AG09309 (cell line): ENCODE data around the gene GSN.

Source experiments
- DNase-seq: peaks from one replicate; pipeline ENCODE4 v3.0.0-alpha.2; 2010; ENCODE audit warnings: low read depth
- H3K4me3 ChIP-seq: 2 replicates; pipeline ENCODE4 v1.5.1; 2011; ENCODE audit warnings: mild to moderate bottlenecking, low read depth, low read length, moderate library complexity; ENCODE audit not compliant: control insufficient read depth
- CTCF ChIP-seq: IDR thresholded peaks from 2 replicates; pipeline ENCODE4 v1.5.1; 2011; ENCODE audit warnings: mild to moderate bottlenecking, low read depth, low read length, inconsistent platforms; ENCODE audit not compliant: insufficient read depth, control insufficient read depth; ENCODE audit errors: missing control alignments

Gene GSN

DNA sequence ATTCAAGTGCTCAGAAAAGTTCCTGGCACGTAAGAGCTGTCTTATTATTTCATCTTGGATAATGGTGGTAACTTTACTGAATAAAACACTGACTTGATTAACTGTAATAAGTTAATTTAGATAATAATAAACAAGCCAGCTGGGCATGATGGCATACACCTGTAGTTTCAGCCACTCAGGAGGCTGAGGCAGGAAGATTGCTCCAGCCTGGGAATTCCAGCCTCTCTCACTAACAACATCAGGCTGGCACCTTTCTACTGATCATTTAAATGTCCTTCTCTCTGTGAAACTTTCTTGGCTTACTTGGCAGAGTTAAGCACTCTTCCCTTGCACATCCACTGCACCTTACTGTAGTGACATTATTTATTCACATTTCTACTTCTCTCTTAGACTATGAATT is 82.1 kb downstream of the GSN start:
- DNase-seq = no peak
- H3K4me3 ChIP-seq = no peak overlapping the region
- TF ChIP-seq CTCF = no peak

GRCh38 chr9:121350993-121351561 is 83.1 kb downstream of the GSN start:
- no peak overlapping the region for H3K4me3 ChIP-seq
- no peak for TF ChIP-seq CTCF
- peak; percentile 84 for DNase-seq

DNA sequence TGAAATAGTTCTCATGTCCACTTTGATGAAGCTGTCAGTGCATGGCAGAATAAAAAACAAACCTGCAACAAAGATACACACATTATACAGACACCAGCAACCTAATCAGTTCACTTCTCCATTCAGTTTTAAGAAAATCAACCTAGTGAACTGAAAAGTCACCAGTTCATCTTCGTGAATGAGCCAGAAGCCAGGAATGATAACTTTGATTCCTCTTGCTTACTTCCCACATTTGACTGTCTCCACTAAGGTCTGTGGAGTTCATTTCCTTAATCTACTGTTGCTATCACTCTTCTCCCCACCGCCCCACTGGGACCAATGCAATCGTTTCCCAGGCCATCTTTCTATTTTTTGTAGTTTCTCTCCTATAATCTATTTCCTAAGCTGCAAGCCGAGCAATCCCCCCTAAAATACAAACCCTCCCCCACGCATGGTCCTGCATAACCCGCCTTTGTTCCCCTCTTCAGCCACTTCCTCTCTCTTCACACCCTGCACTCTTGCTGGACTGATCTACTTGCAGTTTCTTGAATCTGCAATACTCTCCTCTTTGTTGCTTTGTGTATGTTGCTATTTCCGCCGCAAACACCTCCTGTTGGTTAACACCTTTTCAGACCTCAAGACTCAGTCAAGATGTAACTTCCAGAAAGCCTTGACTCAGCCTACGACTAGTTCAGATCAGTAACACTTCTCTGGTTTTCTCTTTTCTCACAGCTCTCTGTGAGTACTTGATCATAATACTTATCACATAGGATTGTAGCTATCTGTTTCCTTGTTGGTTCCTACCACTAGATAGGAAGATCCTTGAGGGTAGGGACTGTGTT is 85.5 kb downstream of the GSN start:
- no peak overlapping the region for H3K4me3 ChIP-seq
- no peak for TF ChIP-seq CTCF
- DNase-seq = no peak

- no peak for DNase-seq
- no peak for TF ChIP-seq CTCF
- no peak overlapping the region for H3K4me3 ChIP-seq
Observed at GRCh38 chr9:121354141-121354540, 86.2 kb downstream of the GSN start.

GRCh38 chr9:121354762-121355161 is 86.8 kb downstream of the GSN start:
- H3K4me3 ChIP-seq = no peak overlapping the region
- DNase-seq = no peak
- TF ChIP-seq CTCF = no peak

DNA sequence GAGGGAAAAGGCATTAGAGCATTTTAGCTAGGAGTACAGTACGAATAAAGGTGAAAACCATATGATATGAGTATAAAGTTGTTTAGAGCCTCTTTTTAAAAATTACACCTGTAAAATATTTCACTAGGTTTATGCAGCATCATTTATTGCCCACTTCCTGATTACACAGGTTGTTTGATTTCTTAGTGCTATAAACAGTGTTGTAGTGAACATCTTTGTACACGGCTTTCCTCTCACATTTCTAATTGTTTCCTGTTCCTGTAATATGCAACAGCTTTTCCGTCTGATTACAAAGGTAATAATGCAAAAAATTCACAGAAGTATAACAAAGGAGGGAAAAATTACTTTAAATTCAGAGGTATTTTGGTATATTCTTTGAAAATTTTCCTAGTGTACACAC is 89.0 kb downstream of the GSN start:
- no peak overlapping the region for H3K4me3 ChIP-seq
- DNase-seq = no peak
- no peak for TF ChIP-seq CTCF
